ENCODE measurements around the gene UBB.
"Not testable (repeated sequence)": the region's sequence is repeated elsewhere in the genome, so short reads cannot be mapped to it uniquely, and the experiment has no call there.

The UBB gene

GRCh38 chr17:16377941-16378341, 3.0 kb upstream of the UBB start:
- DNase-seq, result peak; percentile 25

GRCh38 chr17:16378636-16379282, 2.1 kb upstream of the UBB start:
- no peak for DNase-seq

GRCh38 chr17:16379654-16380053, 1.2 kb upstream of the UBB start:
- DNase-seq, result no peak

GRCh38 chr17:16381496-16381820, 567 bp downstream of the UBB start:
- DNase-seq, result no peak

GRCh38 chr17:16383216-16383615, 2.3 kb downstream of the UBB start:
- no peak for DNase-seq

- no peak for DNase-seq
Observed at GRCh38 chr17:16383772-16384287, 2.9 kb downstream of the UBB start.

- DNase-seq, result no peak
Observed at GRCh38 chr17:16384557-16384956, 3.7 kb downstream of the UBB start.

GRCh38 chr17:16386126-16386507, 5.2 kb downstream of the UBB start:
- not testable (repeated sequence) for DNase-seq

GRCh38 chr17:16391451-16391850, 10.6 kb downstream of the UBB start:
- no peak for DNase-seq

- DNase-seq, result not testable (repeated sequence)
Observed at GRCh38 chr17:16392491-16392890, 11.6 kb downstream of the UBB start.

GRCh38 chr17:16395887-16396286, 15.0 kb downstream of the UBB start:
- not testable (repeated sequence) for DNase-seq

GRCh38 chr17:16396693-16397092, 15.8 kb downstream of the UBB start:
- DNase-seq, result not testable (repeated sequence)

GRCh38 chr17:16398270-16399267, 17.7 kb downstream of the UBB start:
- DNase-seq, result no peak

- not testable (repeated sequence) for DNase-seq
Observed at GRCh38 chr17:16403847-16404246, 23.0 kb downstream of the UBB start.

GRCh38 chr17:16406742-16407674, 26.1 kb downstream of the UBB start:
- peak; percentile 47 for DNase-seq

GRCh38 chr17:16407911-16408588, 27.2 kb downstream of the UBB start:
- peak; percentile 38 for DNase-seq

- no peak for DNase-seq
Observed at GRCh38 chr17:16415031-16415924, 34.4 kb downstream of the UBB start, which contains the start of gene TRPV2. TRPV2 (plus strand) TSS chr17:16415571; CDS start chr17:16417669, 2,098 bp downstream.

GRCh38 chr17:16417399-16417798, 36.5 kb downstream of the UBB start:
- no peak for DNase-seq

- DNase-seq, result peak; percentile 68
Observed at GRCh38 chr17:16417896-16418684, 37.2 kb downstream of the UBB start.

GRCh38 chr17:16418685-16419068, 37.8 kb downstream of the UBB start:
- no peak for DNase-seq

Data from fibroblast of skin of back (primary cell).